Peyer's patch (tissue), 4 donors: ENCODE data around the gene GRWD1. TPM values are rescaled to one million over a fixed set of nuclear protein-coding genes. Genes with fewer than 3 reads are reported as not detected.

Experiments used
- DNase-seq, 3 donors: peaks; one replicate each; pipeline ENCODE4 v3.0.0-alpha.2; 2017 to 2019
- H3K27ac ChIP-seq, 4 donors: fragments of 200-600 bp; sonication (generic); one replicate each; pipeline ENCODE4 v1.5.1; 2016 to 2019
- H3K27me3 ChIP-seq, 2 donors: fragments of 200-600 bp; sonication (generic); one replicate each; pipeline ENCODE4 v1.5.1; 2019
- H3K36me3 ChIP-seq, 3 donors: fragments of 200-600 bp; sonication (generic); one replicate each; pipeline ENCODE4 v1.5.1; 2016 to 2019
- H3K4me1 ChIP-seq, 4 donors: fragments of 200-600 bp; sonication (generic); one replicate each; pipeline ENCODE4 v1.5.1; 2016 to 2019
- H3K4me3 ChIP-seq, 4 donors: fragments of 200-600 bp; sonication (generic); 1 replicate in 3 of 4; 2 replicates in 1 of 4; pipeline ENCODE4 v1.5.1; 2016 to 2019; ENCODE audit warnings: mild to moderate bottlenecking in 1 of 4
- H3K9me3 ChIP-seq, 4 donors: fragments of 200-600 bp; sonication (generic); one replicate each; pipeline ENCODE4 v1.5.1; 2016 to 2019; ENCODE audit warnings: mild to moderate bottlenecking in 1 of 4
- POLR2A ChIP-seq, 2 donors: fragments of 450-650 bp; IDR thresholded peaks; one replicate each; pipeline ENCODE4 v1.5.1; 2017; ENCODE audit warnings: antibody characterized with exemption in 2 of 2, mild to moderate bottlenecking in 2 of 2, moderate library complexity in 2 of 2
- total RNA-seq, 4 donors: library from RNA; depleted of rRNA; stranded (reverse); fragments of >200 nt; gene quantifications; one replicate each; pipeline ENCODE4 v1.1.0, GENCODE V29; 2016
- TF ChIP-seq, protein P1 (sequence below), 6 experiments: fragments of 450-650 bp in 4 of 6; fragments of 200-600 bp in 2 of 6; sonication (generic) in 1 of 6; IDR thresholded peaks; one replicate each; pipeline ENCODE4 v1.5.1; 2017 to 2019; ENCODE audit warnings: antibody characterized with exemption in 6 of 6, mild to moderate bottlenecking in 3 of 6, moderate library complexity in 1 of 6

Gene GRWD1
- total RNA-seq, 4 donors from 2014 or later = 10.0 to 17.6 (median 15.6) TPM

DNA sequence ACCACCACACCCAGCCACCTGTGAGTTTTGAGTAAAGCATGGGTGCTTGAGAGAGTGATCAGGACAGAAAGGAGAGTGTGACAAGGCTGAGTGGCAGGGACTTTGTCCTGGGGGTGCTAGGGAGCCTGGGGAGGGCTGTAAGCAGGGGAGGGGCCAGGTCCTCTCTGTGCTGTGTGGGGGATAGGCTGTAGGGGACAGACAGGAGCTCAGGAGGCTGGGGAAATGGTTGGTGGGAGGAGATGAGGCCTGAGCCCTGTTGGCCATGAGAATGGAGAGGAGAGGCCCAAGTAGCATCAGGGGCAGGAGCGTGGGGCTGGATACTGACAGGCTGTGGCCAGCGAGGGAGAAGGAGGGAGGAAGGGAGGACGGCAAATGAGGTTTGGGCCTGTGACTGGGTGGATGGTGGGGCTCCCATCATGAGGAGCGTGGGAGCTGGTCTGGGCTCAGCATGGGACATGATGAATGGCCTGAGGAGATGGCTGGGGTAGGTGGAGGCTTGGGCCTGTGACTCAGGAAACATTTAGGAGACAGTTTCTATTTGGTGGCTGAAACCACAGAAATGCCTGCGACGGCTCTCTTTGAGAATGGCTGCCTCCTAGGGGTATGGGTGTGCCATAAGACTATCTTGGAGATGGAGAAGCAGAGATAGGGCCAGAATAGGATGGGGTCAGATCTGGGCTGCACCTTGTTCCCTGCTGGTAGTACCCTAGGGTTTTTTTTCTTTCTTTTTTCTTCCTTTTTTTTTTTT, 27.3 kb upstream of the GRWD1 start:
- TF ChIP-seq, protein P1, sequence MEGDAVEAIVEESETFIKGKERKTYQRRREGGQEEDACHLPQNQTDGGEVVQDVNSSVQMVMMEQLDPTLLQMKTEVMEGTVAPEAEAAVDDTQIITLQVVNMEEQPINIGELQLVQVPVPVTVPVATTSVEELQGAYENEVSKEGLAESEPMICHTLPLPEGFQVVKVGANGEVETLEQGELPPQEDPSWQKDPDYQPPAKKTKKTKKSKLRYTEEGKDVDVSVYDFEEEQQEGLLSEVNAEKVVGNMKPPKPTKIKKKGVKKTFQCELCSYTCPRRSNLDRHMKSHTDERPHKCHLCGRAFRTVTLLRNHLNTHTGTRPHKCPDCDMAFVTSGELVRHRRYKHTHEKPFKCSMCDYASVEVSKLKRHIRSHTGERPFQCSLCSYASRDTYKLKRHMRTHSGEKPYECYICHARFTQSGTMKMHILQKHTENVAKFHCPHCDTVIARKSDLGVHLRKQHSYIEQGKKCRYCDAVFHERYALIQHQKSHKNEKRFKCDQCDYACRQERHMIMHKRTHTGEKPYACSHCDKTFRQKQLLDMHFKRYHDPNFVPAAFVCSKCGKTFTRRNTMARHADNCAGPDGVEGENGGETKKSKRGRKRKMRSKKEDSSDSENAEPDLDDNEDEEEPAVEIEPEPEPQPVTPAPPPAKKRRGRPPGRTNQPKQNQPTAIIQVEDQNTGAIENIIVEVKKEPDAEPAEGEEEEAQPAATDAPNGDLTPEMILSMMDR (IDR thresholded peaks at IDR 0.05) = no peak
- no peak for TF ChIP-seq POLR2A (IDR thresholded peaks at IDR 0.05)
- Histone ChIP-seq H3K9me3 (no peaks in the 10 kb centered on the region), H3K27me3 (no peaks in the 10 kb centered on the region), H3K4me3 (no peak overlapping the region), H3K27ac (no peak overlapping the region), H3K4me1 (peaks cover 0 to 17% (median 6%) of the 10 kb centered on the region in 4 donors), H3K36me3 (no peaks in the 10 kb centered on the region)
- DNase-seq = no peak

- peak in 2 of 3 donors; percentile 67 to 88 for DNase-seq
- peaks cover 0 to 17% (median 6%) of the 10 kb centered on the region in 4 donors for H3K4me1 ChIP-seq
- TF ChIP-seq, protein P1 (IDR thresholded peaks at IDR 0.05) = no peak
- no peak for TF ChIP-seq POLR2A (IDR thresholded peaks at IDR 0.05)
- H3K9me3 ChIP-seq = no peaks in the 10 kb centered on the region
- peak overlapping the region in 1 of 4 donors; percentile 29 for H3K4me3 ChIP-seq
- H3K36me3 ChIP-seq = no peaks in the 10 kb centered on the region
- H3K27me3 ChIP-seq = no peaks in the 10 kb centered on the region
- no peak overlapping the region for H3K27ac ChIP-seq
Observed at GRCh38 chr19:48419158-48419920, 26.4 kb upstream of the GRWD1 start.

DNA sequence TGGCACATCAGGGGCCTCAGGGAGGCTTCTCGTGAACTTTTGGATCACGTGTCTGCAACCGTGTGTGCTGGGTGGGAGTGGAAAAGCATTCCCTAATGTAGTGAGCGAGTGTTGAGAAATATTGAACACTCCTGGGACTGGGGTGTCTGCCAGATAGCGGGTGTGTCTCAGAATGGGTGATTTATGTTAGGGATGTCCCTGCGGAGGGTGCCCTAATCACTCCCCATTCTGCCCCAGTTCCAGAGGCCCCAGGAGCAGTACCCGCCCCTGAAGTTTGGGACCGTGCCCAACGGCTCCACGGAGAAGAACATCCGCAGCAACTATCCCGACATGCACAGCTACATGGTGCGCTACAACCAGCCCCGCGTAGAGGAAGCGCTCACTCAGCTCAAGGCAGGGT, 24.2 kb upstream of the GRWD1 start:
- Histone ChIP-seq H3K4me1 (no peaks in the 10 kb centered on the region), H3K9me3 (no peaks in the 10 kb centered on the region), H3K4me3 (no peak overlapping the region), H3K27me3 (no peaks in the 10 kb centered on the region), H3K36me3 (no peaks in the 10 kb centered on the region), H3K27ac (no peak overlapping the region)
- no peak for DNase-seq
- no peak for TF ChIP-seq POLR2A (IDR thresholded peaks at IDR 0.05)
- TF ChIP-seq, protein P1 (IDR thresholded peaks at IDR 0.05) = no peak

DNA sequence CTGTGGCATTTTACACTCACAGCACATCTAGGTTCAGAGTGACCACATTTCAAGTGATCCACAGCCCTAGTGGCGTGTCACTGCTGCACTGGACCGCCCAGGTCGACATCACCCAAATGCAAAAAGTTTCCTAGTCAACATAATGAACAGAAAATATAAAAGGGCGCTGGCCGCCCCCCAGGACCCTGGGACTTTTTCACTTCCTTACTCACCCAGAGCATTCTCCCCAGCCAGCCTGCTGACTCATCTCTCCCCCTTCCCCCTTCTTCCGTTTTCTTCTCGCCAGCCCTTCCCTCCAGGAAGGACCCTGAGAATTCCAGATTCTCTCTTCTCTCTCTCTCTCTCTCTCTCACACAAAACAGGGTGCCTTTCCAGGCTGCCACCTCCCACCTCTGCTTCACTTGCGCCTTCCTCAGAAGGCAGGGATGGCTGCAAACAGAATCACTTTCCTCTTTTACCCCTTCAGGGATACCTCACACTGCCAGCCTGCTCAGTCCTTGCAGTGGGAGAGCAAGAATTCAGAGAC, 21.0 kb upstream of the GRWD1 start:
- DNase-seq = no peak
- no peaks in the 10 kb centered on the region for H3K4me1 ChIP-seq
- no peaks in the 10 kb centered on the region for H3K27me3 ChIP-seq
- TF ChIP-seq, protein P1 (IDR thresholded peaks at IDR 0.05) = no peak
- no peak for TF ChIP-seq POLR2A (IDR thresholded peaks at IDR 0.05)
- no peak overlapping the region for H3K4me3 ChIP-seq
- no peaks in the 10 kb centered on the region for H3K36me3 ChIP-seq
- no peaks in the 10 kb centered on the region for H3K9me3 ChIP-seq
- no peak overlapping the region for H3K27ac ChIP-seq

DNA sequence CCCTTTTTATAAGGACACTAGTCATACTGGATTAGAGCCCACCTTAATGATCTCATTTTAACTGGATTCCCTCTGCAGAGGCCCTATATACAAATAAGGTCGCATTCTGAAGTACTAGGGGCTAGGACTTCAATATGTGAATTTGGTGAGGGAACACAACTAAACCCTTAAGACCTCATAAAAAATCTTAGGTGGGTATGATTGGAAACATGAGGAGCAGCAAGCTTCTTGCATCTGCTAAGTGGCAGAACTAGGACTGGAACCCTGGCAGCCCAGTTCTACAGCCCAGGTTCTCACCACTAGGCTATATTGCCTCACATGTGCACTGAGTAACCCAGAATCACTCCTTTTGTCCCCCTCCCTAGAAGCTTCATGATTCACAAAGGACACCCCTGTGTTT, 17.1 kb upstream of the GRWD1 start:
- Histone ChIP-seq H3K4me1 (no peaks in the 10 kb centered on the region), H3K27ac (no peak overlapping the region)
- TF ChIP-seq POLR2A (IDR thresholded peaks at IDR 0.05) = no peak
- TF ChIP-seq, protein P1 (IDR thresholded peaks at IDR 0.05) = no peak

More for the DNA sequence above, 17.1 kb upstream of the GRWD1 start:
- no peaks in the 10 kb centered on the region for H3K9me3 ChIP-seq
- no peak for DNase-seq
- no peaks in the 10 kb centered on the region for H3K36me3 ChIP-seq
- H3K4me3 ChIP-seq = no peak overlapping the region
- H3K27me3 ChIP-seq = no peaks in the 10 kb centered on the region
